CD14-positive monocyte (primary cell): ENCODE measurements around the gene QKI. TPM values are rescaled to one million over a fixed set of nuclear protein-coding genes. Genes with fewer than 3 reads are reported as not detected.

ENCODE experiments used
- DNase-seq, 3 donors: peaks; one replicate each; pipeline ENCODE4 v3.0.0-alpha.2; 2011 to 2022
- H2AFZ ChIP-seq: 2 replicates; pipeline ENCODE4 v1.6.0; 2012; ENCODE audit warnings: mild to moderate bottlenecking, low read depth, low read length, inconsistent platforms; ENCODE audit not compliant: insufficient read depth, poor library complexity, severe bottlenecking
- H3K27ac ChIP-seq, 2 donors: 1 replicate in 1 of 2; 2 replicates in 1 of 2; pipeline ENCODE4 v1.5.1; 2012 to 2013; ENCODE audit warnings: low read length in 2 of 2, control low read depth in 1 of 2, inconsistent platforms in 1 of 2, low read depth in 1 of 2, mild to moderate bottlenecking in 1 of 2
- H3K27me3 ChIP-seq, 2 donors: one replicate each; pipeline versions ENCODE4 v1.6.0 to v1.6.1; 2011 to 2013; ENCODE audit warnings: low read length in 2 of 2; ENCODE audit not compliant: control insufficient read depth in 2 of 2, insufficient read depth in 2 of 2
- H3K36me3 ChIP-seq, 2 donors: replicated peaks in 1 of 2; 1 replicate in 1 of 2; 2 replicates in 1 of 2; pipeline versions ENCODE4 v1.5.1 to v1.6.1; 2012 to 2013; ENCODE audit warnings: low read length in 2 of 2, control low read depth in 1 of 2, inconsistent platforms in 1 of 2, mild to moderate bottlenecking in 1 of 2; ENCODE audit not compliant: insufficient read depth in 2 of 2, control insufficient read depth in 1 of 2
- H3K4me1 ChIP-seq, 2 donors: 1 replicate in 1 of 2; 2 replicates in 1 of 2; pipeline versions ENCODE4 v1.5.1 to v1.6.1; 2012 to 2013; ENCODE audit warnings: low read length in 2 of 2, control low read depth in 1 of 2, inconsistent platforms in 1 of 2, mild to moderate bottlenecking in 1 of 2, moderate library complexity in 1 of 2; ENCODE audit not compliant: insufficient read depth in 2 of 2, control insufficient read depth in 1 of 2
- H3K4me2 ChIP-seq: replicated peaks from 2 replicates; pipeline ENCODE3; 2012; ENCODE audit warnings: low read length, moderate library complexity, mild to moderate bottlenecking; ENCODE audit not compliant: poor library complexity, severe bottlenecking; ENCODE audit errors: extremely low read depth
- H3K4me3 ChIP-seq, 3 experiments: fragments of 200-600 bp in 1 of 3; sonication (generic) in 1 of 3; replicated peaks in 1 of 3; 1 replicate in 2 of 3; 2 replicates in 1 of 3; pipeline ENCODE4 v1.5.1; 2011 to 2013; ENCODE audit warnings: low read length in 3 of 3, mild to moderate bottlenecking in 3 of 3, control low read depth in 2 of 3, low read depth in 2 of 3, inconsistent platforms in 1 of 3, moderate library complexity in 1 of 3
- H3K79me2 ChIP-seq: 2 replicates; pipeline ENCODE4 v1.6.0; 2012; ENCODE audit warnings: mild to moderate bottlenecking, control low read depth, inconsistent platforms, low read length, moderate library complexity; ENCODE audit not compliant: insufficient read depth
- H3K9ac ChIP-seq: 2 replicates; pipeline ENCODE4 v1.6.0; 2017; ENCODE audit warnings: low read length, mild to moderate bottlenecking; ENCODE audit not compliant: insufficient read depth, poor library complexity, severe bottlenecking
- H3K9me3 ChIP-seq, 2 donors: replicated peaks in 1 of 2; 1 replicate in 1 of 2; 2 replicates in 1 of 2; pipeline versions ENCODE4 v1.5.1 to v1.6.1; 2012 to 2013; ENCODE audit warnings: low read length in 2 of 2, control low read depth in 1 of 2; ENCODE audit not compliant: control insufficient read depth in 1 of 2, insufficient read depth in 1 of 2
- H4K20me1 ChIP-seq: 2 replicates; pipeline ENCODE4 v1.6.0; 2012; ENCODE audit warnings: mild to moderate bottlenecking, low read length, control low read depth, moderate library complexity; ENCODE audit not compliant: insufficient read depth
- H3K27ac Mint-ChIP-seq, 7 donors: one replicate each; pipeline ENCODE4 v1.8.0; 2020; ENCODE audit warnings: mild to moderate bottlenecking in 7 of 7, mixed read lengths in 7 of 7, moderate library complexity in 6 of 7, inconsistent platforms in 2 of 7
- H3K27me3 Mint-ChIP-seq, 3 donors: one replicate each; pipeline ENCODE4 v1.8.0; 2021 to 2022; ENCODE audit warnings: low read depth in 3 of 3, mild to moderate bottlenecking in 3 of 3, mixed read lengths in 3 of 3, moderate library complexity in 3 of 3, inconsistent platforms in 1 of 3
- H3K36me3 Mint-ChIP-seq, 2 donors: one replicate each; pipeline ENCODE4 v1.8.0; 2020; ENCODE audit warnings: mixed read lengths in 2 of 2, inconsistent platforms in 1 of 2, mild to moderate bottlenecking in 1 of 2
- H3K4me1 Mint-ChIP-seq: one replicate; pipeline ENCODE4 v1.8.0; 2020; ENCODE audit warnings: mild to moderate bottlenecking, mixed read lengths
- H3K4me3 Mint-ChIP-seq, 2 donors: one replicate each; pipeline ENCODE4 v1.8.0; 2020; ENCODE audit warnings: mild to moderate bottlenecking in 2 of 2, mixed read lengths in 2 of 2, moderate library complexity in 1 of 2
- H3K9me3 Mint-ChIP-seq, 7 donors: one replicate each; pipeline ENCODE4 v1.8.0; 2020 to 2022; ENCODE audit warnings: mixed read lengths in 7 of 7, mild to moderate bottlenecking in 6 of 7, moderate library complexity in 6 of 7, inconsistent platforms in 2 of 7
- WGBS: methylation state at CpG from one replicate; pipeline ENCODE4 v1.1.5; 2013; ENCODE audit warnings: missing lambda C conversion rate; ENCODE audit not compliant: insufficient coverage; 5-methylcytosine and 5-hydroxymethylcytosine counted together
- intact Hi-C, 2 donors: fragments of 100-400 bp; cut with micrococcal nuclease; formaldehyde crosslinking; loops; one replicate each; pipeline versions ENCODE4 v1.15.0 to v1.15.1; 2023
- polyA plus RNA-seq, 3 donors: library from polyadenylated mRNA; depleted of rRNA in 1 of 3; unstranded in 2 of 3; stranded (reverse) in 1 of 3; fragments of 300-500 nt in 2 of 3; fragments of >200 nt in 1 of 3; fragmentation: Illumina TruSeq in 2 of 3; gene quantifications; 1 replicate in 2 of 3; 2 replicates in 1 of 3; pipeline ENCODE4 v1.2.3, GENCODE V29; 2012 to 2021
- TF ChIP-seq, protein P1 (sequence below): fragments of 200-600 bp; IDR thresholded peaks from one replicate; pipeline ENCODE4 v1.8.0; 2022; ENCODE audit warnings: antibody characterized with exemption, mild to moderate bottlenecking

Gene QKI
- polyA plus RNA-seq, 3 donors: 24.3 to 154 (median 71.8) TPM

DNA sequence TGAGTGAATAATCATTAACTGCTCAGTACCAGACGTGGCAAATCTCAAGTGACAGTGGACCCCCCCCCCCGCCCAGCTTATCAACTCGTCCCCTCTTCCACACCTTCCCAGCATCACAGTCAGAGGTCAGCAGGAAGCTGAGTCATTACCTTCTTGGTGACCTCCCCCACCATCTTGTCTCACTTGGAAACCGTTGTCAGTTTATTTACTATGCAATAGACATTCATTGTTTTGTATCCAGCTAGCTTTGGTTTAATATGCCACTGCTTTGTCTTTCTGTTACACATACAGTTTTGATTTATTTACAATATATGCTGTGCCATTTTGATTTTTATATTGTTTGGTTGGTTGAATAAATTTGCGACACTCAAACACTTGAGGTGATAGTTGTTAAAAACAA, 158.1 kb downstream of the QKI start:
- peaks cover 52 to 89% of the 10 kb centered on the region in 2 donors for H3K36me3 ChIP-seq
- H3K27ac ChIP-seq: no peak overlapping the region
- peaks cover 0 to 1% (median 0%) of the 10 kb centered on the region in 7 donors for H3K9me3 Mint-ChIP-seq

DNA sequence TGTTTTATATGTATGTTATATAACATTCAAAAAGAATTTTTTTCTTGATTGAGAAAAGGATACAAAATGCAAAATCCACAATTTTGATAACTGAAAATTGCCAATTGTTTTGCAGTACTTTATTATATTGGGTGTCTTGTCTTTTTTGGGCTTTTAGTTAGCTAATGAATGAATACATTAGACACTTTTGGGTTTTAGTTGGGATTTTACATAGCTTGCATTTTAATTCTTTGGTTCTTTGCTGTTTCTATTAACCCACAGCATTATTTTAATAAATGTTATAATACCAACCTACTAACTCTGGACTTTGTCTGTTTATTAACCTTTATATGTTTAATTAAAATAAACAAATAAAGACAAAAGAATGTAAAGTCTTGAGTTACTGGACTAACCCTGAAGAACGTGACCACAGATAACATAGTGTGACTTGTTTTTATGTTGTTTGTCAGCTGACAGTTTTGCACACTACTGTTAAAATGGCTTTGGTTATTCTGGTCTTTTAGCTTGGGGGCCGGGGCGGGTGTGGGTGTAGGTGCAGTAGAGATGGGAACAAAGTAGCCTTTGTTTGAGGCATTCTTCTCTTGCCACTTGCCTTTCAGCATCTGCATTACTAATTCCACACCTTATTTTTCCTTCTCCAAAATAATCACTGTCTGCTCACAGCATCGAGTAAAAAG, 159.1 kb downstream of the QKI start:
- H3K36me3 Mint-ChIP-seq: peaks cover 46 to 59% of the 10 kb centered on the region in 2 donors
- Histone ChIP-seq H4K20me1 (peaks cover 87% of the 10 kb centered on the region), H3K4me1 (no peaks in the 10 kb centered on the region), H3K36me3 (peaks cover 47 to 83% of the 10 kb centered on the region in 2 donors), H3K9me3 (no peaks in the 10 kb centered on the region), H3K27ac (no peak overlapping the region), H3K79me2 (no peaks in the 10 kb centered on the region), H3K4me3 (no peak overlapping the region), H3K4me2 (no peak overlapping the region), H3K27me3 (no peaks in the 10 kb centered on the region), H3K9ac (no peak overlapping the region), H2AFZ (no peak overlapping the region)
- peaks cover 0 to 1% (median 0%) of the 10 kb centered on the region in 7 donors for H3K9me3 Mint-ChIP-seq
- TF ChIP-seq, protein P1, sequence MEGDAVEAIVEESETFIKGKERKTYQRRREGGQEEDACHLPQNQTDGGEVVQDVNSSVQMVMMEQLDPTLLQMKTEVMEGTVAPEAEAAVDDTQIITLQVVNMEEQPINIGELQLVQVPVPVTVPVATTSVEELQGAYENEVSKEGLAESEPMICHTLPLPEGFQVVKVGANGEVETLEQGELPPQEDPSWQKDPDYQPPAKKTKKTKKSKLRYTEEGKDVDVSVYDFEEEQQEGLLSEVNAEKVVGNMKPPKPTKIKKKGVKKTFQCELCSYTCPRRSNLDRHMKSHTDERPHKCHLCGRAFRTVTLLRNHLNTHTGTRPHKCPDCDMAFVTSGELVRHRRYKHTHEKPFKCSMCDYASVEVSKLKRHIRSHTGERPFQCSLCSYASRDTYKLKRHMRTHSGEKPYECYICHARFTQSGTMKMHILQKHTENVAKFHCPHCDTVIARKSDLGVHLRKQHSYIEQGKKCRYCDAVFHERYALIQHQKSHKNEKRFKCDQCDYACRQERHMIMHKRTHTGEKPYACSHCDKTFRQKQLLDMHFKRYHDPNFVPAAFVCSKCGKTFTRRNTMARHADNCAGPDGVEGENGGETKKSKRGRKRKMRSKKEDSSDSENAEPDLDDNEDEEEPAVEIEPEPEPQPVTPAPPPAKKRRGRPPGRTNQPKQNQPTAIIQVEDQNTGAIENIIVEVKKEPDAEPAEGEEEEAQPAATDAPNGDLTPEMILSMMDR: no peak
- H3K27me3 Mint-ChIP-seq: peaks cover 0 to 4% (median 0%) of the 10 kb centered on the region in 3 donors
- no peak for DNase-seq
- no peaks in the 10 kb centered on the region for H3K4me1 Mint-ChIP-seq
- WGBS: no CpG with 5 or more reads among the region's 4 CpGs
- H3K4me3 Mint-ChIP-seq: no peak overlapping the region
- H3K27ac Mint-ChIP-seq: no peak overlapping the region
- intact Hi-C loops: no loop called here

More for the DNA sequence above, 158.1 kb downstream of the QKI start:
- Histone ChIP-seq H3K9me3 (no peaks in the 10 kb centered on the region), H2AFZ (no peak overlapping the region), H3K4me1 (no peaks in the 10 kb centered on the region), H3K4me3 (no peak overlapping the region), H3K9ac (no peak overlapping the region), H3K79me2 (no peaks in the 10 kb centered on the region), H3K27me3 (no peaks in the 10 kb centered on the region), H4K20me1 (peaks cover 87% of the 10 kb centered on the region), H3K4me2 (no peak overlapping the region)
- H3K4me3 Mint-ChIP-seq: no peak overlapping the region
- peaks cover 0 to 3% (median 0%) of the 10 kb centered on the region in 3 donors for H3K27me3 Mint-ChIP-seq
- intact Hi-C loops: no loop called here
- peak overlapping the region in 2 of 7 donors; percentile 30 to 43 for H3K27ac Mint-ChIP-seq
- TF ChIP-seq, protein P1: no peak
- no peak for DNase-seq
- H3K36me3 Mint-ChIP-seq: peaks cover 49 to 64% of the 10 kb centered on the region in 2 donors
- WGBS: no CpG with 5 or more reads among the region's 5 CpGs
- no peaks in the 10 kb centered on the region for H3K4me1 Mint-ChIP-seq
